K562 (cell line): Measurements from ENCODE around the gene ANKRD30A. TPM values are rescaled to one million over a fixed set of nuclear protein-coding genes. Genes with fewer than 3 reads are reported as not detected.

ENCODE experiments used
- BACH1 ChIP-seq: fragments of 200-800 bp; sonication (Bioruptor generic); IDR thresholded peaks from 2 replicates; pipeline ENCODE4 v1.6.1; 2016; ENCODE audit warnings: missing genetic modification characterization, missing compliant biosample characterization
- CBX3 ChIP-seq, 2 experiments: IDR thresholded peaks; 1 replicate in 1 of 2; 2 replicates in 1 of 2; pipeline ENCODE4 v1.6.1; 2012; ENCODE audit warnings: inconsistent platforms in 2 of 2, low read length in 2 of 2, borderline replicate concordance in 1 of 2, control low read depth in 1 of 2
- CHD4 ChIP-seq: fragments of 200-600 bp; sonication (generic); IDR thresholded peaks from 3 replicates; pipeline ENCODE4 v1.6.1; 2012; ENCODE audit warnings: low read depth, mild to moderate bottlenecking, mixed read lengths, low read length, inconsistent platforms; ENCODE audit not compliant: insufficient read depth, insufficient replicate concordance, poor library complexity, severe bottlenecking
- HES1 ChIP-seq: fragments of 450-650 bp; IDR thresholded peaks from 2 replicates; pipeline ENCODE4 v1.6.1; 2016; ENCODE audit warnings: low read depth, mild to moderate bottlenecking, moderate library complexity
- HNRNPLL ChIP-seq: fragments of 200-400 bp; formaldehyde crosslinking; IDR thresholded peaks from 2 replicates; pipeline ENCODE4 v1.6.1; 2017; ENCODE audit warnings: low read length, low read depth, mild to moderate bottlenecking; ENCODE audit not compliant: poor library complexity, severe bottlenecking
- KDM2B ChIP-seq: fragments of 250-450 bp; sonication (Bioruptor Pico); IDR thresholded peaks from 2 replicates; pipeline ENCODE4 v1.8.0; 2021; ENCODE audit warnings: mild to moderate bottlenecking, moderate library complexity
- LEF1 ChIP-seq: fragments of 450-650 bp; IDR thresholded peaks from 2 replicates; pipeline ENCODE4 v1.6.1; 2016; ENCODE audit warnings: mild to moderate bottlenecking
- RBM22 ChIP-seq: fragments of 200-400 bp; formaldehyde crosslinking; IDR thresholded peaks from 2 replicates; pipeline ENCODE4 v1.6.1; 2018; ENCODE audit warnings: low read length, low read depth; ENCODE audit not compliant: poor library complexity, severe bottlenecking
- RCOR1 ChIP-seq, 2 experiments: IDR thresholded peaks; 2 replicates each; pipeline ENCODE4 v1.6.1; 2012; ENCODE audit warnings: low read depth in 2 of 2, low read length in 2 of 2, borderline replicate concordance in 1 of 2, improper control_type of control experiment in 1 of 2
- RUNX1 ChIP-seq: sonication (generic); IDR thresholded peaks from 2 replicates; pipeline ENCODE4 v1.6.1; 2016; ENCODE audit warnings: antibody characterized with exemption, low read depth
- ZNF23 ChIP-seq: fragments of 250-450 bp; sonication (Bioruptor Pico); IDR thresholded peaks from 2 replicates; pipeline ENCODE4 v1.4.0; 2020; ENCODE audit warnings: mild to moderate bottlenecking
- ZNF280B ChIP-seq: fragments of 250-450 bp; sonication (Bioruptor Pico); IDR thresholded peaks from 2 replicates; pipeline ENCODE4 v1.5.1; 2021; ENCODE audit warnings: mild to moderate bottlenecking
- polyA plus RNA-seq, 8 experiments: library from polyadenylated mRNA; depleted of rRNA in 4 of 8; stranded (reverse) in 5 of 8; unstranded in 3 of 8; fragments of >200 nt; fragmentation: Nextera tagmentation in 2 of 8; fragmentation: Illumina TruSeq in 1 of 8; extraction: Ambion mirVana in 2 of 8; extraction: Trizol in 1 of 8; gene quantifications; 2 replicates each; pipeline versions ENCODE4 v1.2.1 to v1.2.3, GENCODE V29; 2011 to 2014; ENCODE audit warnings: inconsistent platforms in 1 of 8, missing spikeins in 1 of 8
- total RNA-seq, 7 experiments: library from RNA; depleted of rRNA in 6 of 7; stranded (reverse); fragments of >200 nt in 6 of 7; fragmentation: Illumina TruSeq in 2 of 7; extraction: Trizol in 2 of 7; gene quantifications; 2 replicates each; pipeline versions ENCODE4 v1.2.1 to v1.2.3, GENCODE V29; 2011 to 2021; ENCODE audit warnings: low replicate concordance in 1 of 7

ANKRD30A gene
- total and polyA plus RNA-seq, 9 of the 15 experiments (the other 6 are each of a cell fraction or from before 2014, with no cell fraction given), result 0.04 to 0.09 (median 0.07) TPM; not detected in 6

GRCh38 chr10:37234692-37235091 is 109.3 kb downstream of the ANKRD30A start (continued):
- TF ChIP-seq ZNF23 (CRISPR knock-in tag) (no peak), RCOR1 (IDR thresholded peaks at IDR 0.05; ENCODE audit: borderline replicate concordance in 1 of 2, low read depth in 2 of 2, low read length in 2 of 2) (no peak), BACH1 (tag) (no peak), RBM22 (no peak), KDM2B (CRISPR knock-in tag) (no peak), ZNF280B (CRISPR knock-in tag) (no peak), RUNX1 (no peak), CBX3 (IDR thresholded peaks at IDR 0.05; ENCODE audit: borderline replicate concordance in 1 of 2, low read length in 2 of 2) (no peak), HNRNPLL (no peak), HES1 (no peak), LEF1 (no peak), CHD4 (no peak)
